ENCODE measurements around the gene KIAA0040.

GRCh38 chr1:175137369-175137768 lies 55.2 kb downstream of the KIAA0040 start:
- TF ChIP-seq, protein P1, sequence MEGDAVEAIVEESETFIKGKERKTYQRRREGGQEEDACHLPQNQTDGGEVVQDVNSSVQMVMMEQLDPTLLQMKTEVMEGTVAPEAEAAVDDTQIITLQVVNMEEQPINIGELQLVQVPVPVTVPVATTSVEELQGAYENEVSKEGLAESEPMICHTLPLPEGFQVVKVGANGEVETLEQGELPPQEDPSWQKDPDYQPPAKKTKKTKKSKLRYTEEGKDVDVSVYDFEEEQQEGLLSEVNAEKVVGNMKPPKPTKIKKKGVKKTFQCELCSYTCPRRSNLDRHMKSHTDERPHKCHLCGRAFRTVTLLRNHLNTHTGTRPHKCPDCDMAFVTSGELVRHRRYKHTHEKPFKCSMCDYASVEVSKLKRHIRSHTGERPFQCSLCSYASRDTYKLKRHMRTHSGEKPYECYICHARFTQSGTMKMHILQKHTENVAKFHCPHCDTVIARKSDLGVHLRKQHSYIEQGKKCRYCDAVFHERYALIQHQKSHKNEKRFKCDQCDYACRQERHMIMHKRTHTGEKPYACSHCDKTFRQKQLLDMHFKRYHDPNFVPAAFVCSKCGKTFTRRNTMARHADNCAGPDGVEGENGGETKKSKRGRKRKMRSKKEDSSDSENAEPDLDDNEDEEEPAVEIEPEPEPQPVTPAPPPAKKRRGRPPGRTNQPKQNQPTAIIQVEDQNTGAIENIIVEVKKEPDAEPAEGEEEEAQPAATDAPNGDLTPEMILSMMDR (IDR thresholded peaks at IDR 0.05 in 2 of 3, conservative IDR thresholded peaks at IDR 0.05 in 1 of 3; ENCODE audit: control insufficient read depth in 2 of 3, extremely low read depth in 1 of 3, insufficient read depth in 1 of 3, low read depth in 3 of 3, low read length in 3 of 3), result no peak
- no peak for TF ChIP-seq CREB1 (IDR thresholded peaks at IDR 0.05; ENCODE audit: low read depth)
- TF ChIP-seq MEF2A (IDR thresholded peaks at IDR 0.05; ENCODE audit: insufficient read depth, low read depth, low read length), result no peak
- TF ChIP-seq POLR2AphosphoS2 (IDR thresholded peaks at IDR 0.05; ENCODE audit: low read depth, low read length), result no peak
- TF ChIP-seq PRDM15 (CRISPR knock-in tag; IDR thresholded peaks at IDR 0.05), result no peak
